GM23248 (cell line): Measurements from ENCODE around the gene BAZ2B. TPM values are rescaled to one million over a fixed set of nuclear protein-coding genes. Genes with fewer than 3 reads are reported as not detected.

Experiments
- DNase-seq: peaks from one replicate; pipeline ENCODE4 v3.0.0-alpha.2; 2015
- H2AFZ ChIP-seq: fragments of 200-600 bp; sonication (generic); 2 replicates; pipeline ENCODE4 v1.6.1; 2016; ENCODE audit warnings: antibody characterized with exemption
- H3F3A ChIP-seq: fragments of 200-600 bp; sonication (generic); 2 replicates; pipeline ENCODE4 v1.6.1; 2016; ENCODE audit warnings: mild to moderate bottlenecking, antibody characterized with exemption, mixed run types; ENCODE audit not compliant: insufficient read depth
- H3K27ac ChIP-seq: fragments of 200-600 bp; sonication (generic); 2 replicates; pipeline ENCODE4 v1.5.1; 2016; ENCODE audit warnings: mild to moderate bottlenecking
- H3K27me3 ChIP-seq: fragments of 200-600 bp; sonication (generic); replicated peaks from 2 replicates; pipeline ENCODE4 v1.6.1; 2016; ENCODE audit warnings: mild to moderate bottlenecking; ENCODE audit not compliant: insufficient read depth
- H3K36me3 ChIP-seq: fragments of 200-600 bp; sonication (generic); 2 replicates; pipeline ENCODE4 v1.6.1; 2016; ENCODE audit warnings: low read depth, mild to moderate bottlenecking
- H3K4me1 ChIP-seq: fragments of 200-600 bp; sonication (generic); 2 replicates; pipeline ENCODE4 v1.6.1; 2016; ENCODE audit warnings: mild to moderate bottlenecking; ENCODE audit not compliant: insufficient read depth
- H3K4me2 ChIP-seq: fragments of 200-600 bp; sonication (generic); one replicate; pipeline ENCODE4 v1.6.1; 2016; ENCODE audit warnings: mild to moderate bottlenecking; ENCODE audit not compliant: unreplicated experiment
- H3K4me3 ChIP-seq: fragments of 200-600 bp; sonication (generic); 2 replicates; pipeline ENCODE4 v1.5.1; 2016; ENCODE audit warnings: mild to moderate bottlenecking
- H3K79me2 ChIP-seq: fragments of 200-600 bp; sonication (generic); 2 replicates; pipeline ENCODE4 v1.6.1; 2016; ENCODE audit warnings: mild to moderate bottlenecking; ENCODE audit not compliant: insufficient read depth
- H3K9ac ChIP-seq: fragments of 200-600 bp; sonication (generic); 2 replicates; pipeline ENCODE4 v1.6.1; 2016; ENCODE audit warnings: mild to moderate bottlenecking
- H3K9me2 ChIP-seq: fragments of 200-600 bp; sonication (generic); 2 replicates; pipeline ENCODE4 v1.6.1; 2016; ENCODE audit warnings: mixed run types, mild to moderate bottlenecking, moderate library complexity; ENCODE audit not compliant: insufficient read depth
- H3K9me3 ChIP-seq: fragments of 200-600 bp; sonication (generic); one replicate; pipeline ENCODE4 v1.6.1; 2017; ENCODE audit warnings: low read depth
- H4K20me1 ChIP-seq: fragments of 200-600 bp; sonication (generic); 2 replicates; pipeline ENCODE4 v1.6.0; 2016; ENCODE audit not compliant: insufficient read depth
- EZH2 ChIP-seq: fragments of 200-600 bp; sonication (generic); IDR thresholded peaks from 2 replicates; pipeline ENCODE4 v1.6.1; 2018; ENCODE audit warnings: antibody characterized with exemption, mild to moderate bottlenecking; ENCODE audit not compliant: insufficient read depth, poor library complexity, severe bottlenecking
- EZH2phosphoT487 ChIP-seq: fragments of 200-600 bp; sonication (generic); IDR thresholded peaks from 2 replicates; pipeline ENCODE4 v1.6.1; 2018; ENCODE audit warnings: antibody characterized with exemption, moderate library complexity, mild to moderate bottlenecking, low read depth; ENCODE audit not compliant: insufficient read depth
- WGBS, 2 experiments: methylation state at CpG; one replicate each; pipeline ENCODE4 v1.1.6; 2015 to 2017; ENCODE audit warnings: low lambda C conversion rate in 2 of 2, low coverage in 1 of 2; ENCODE audit errors: missing lambda C conversion rate in 2 of 2; 5-methylcytosine and 5-hydroxymethylcytosine counted together
- in situ Hi-C: fragments of 300-500 bp; cut with MboI; formaldehyde crosslinking; loops from 2 replicates; pipeline ENCODE4 v1.15.0; 2020
- polyA plus RNA-seq: library from polyadenylated mRNA; unstranded; fragments of >200 nt; fragmentation: Nextera tagmentation; extraction: Ambion mirVana; gene quantifications from 2 replicates; pipeline ENCODE4 v1.2.1, GENCODE V29; 2016
- total RNA-seq: library from RNA; depleted of rRNA; stranded (reverse); fragments of >200 nt; shearing (Covaris generic); gene quantifications from 2 replicates; pipeline ENCODE4 v1.2.3, GENCODE V29; 2014

Gene BAZ2B
- total and polyA plus RNA-seq, 2 experiments from 2014 or later, result 17.0 to 20.5 TPM

GRCh38 chr2:159612255-159612901 is 4.0 kb downstream of the BAZ2B start:
- peak; percentile 22 for DNase-seq
- Histone ChIP-seq H3K79me2 (peaks cover 75% of the 10 kb centered on the region), H3K4me3 (peak overlapping the region; percentile 91), H3K27ac (no peak overlapping the region), H4K20me1 (no peaks in the 10 kb centered on the region), H3K27me3 (no peaks in the 10 kb centered on the region), H3K9me3 (no peaks in the 10 kb centered on the region), H3K36me3 (no peaks in the 10 kb centered on the region), H3F3A (peaks cover 22% of the 10 kb centered on the region), H3K4me2 (peak overlapping the region; percentile 87), H3K4me1 (peaks cover 29% of the 10 kb centered on the region), H3K9me2 (no peaks in the 10 kb centered on the region), H2AFZ (peak overlapping the region; percentile 45; the same call in 1 of the 2 replicates), H3K9ac (peak overlapping the region; percentile 94; the same call in 1 of the 2 replicates)
- in situ Hi-C loops, result no loop called here
- no peak for TF ChIP-seq EZH2
- TF ChIP-seq EZH2phosphoT487, result no peak
- 98 to 100% methylated on average over 1 of the region's 1 CpG for WGBS, 2 experiments

GRCh38 chr2:159609811-159610549 is 6.4 kb downstream of the BAZ2B start:
- no peak overlapping the region for H3K4me2 ChIP-seq

GRCh38 chr2:159608723-159609308 is 7.5 kb downstream of the BAZ2B start:
- TF ChIP-seq EZH2 (no peak), EZH2phosphoT487 (no peak)

More at GRCh38 chr2:159609811-159610549, 6.4 kb downstream of the BAZ2B start:
- TF ChIP-seq EZH2 (no peak), EZH2phosphoT487 (no peak)
- 88 to 94% methylated on average over 4 of the region's 4 CpGs for WGBS, 2 experiments
- Histone ChIP-seq H3K79me2 (peaks cover 96% of the 10 kb centered on the region), H2AFZ (no peak overlapping the region), H3K4me3 (no peak overlapping the region), H3F3A (peaks cover 16% of the 10 kb centered on the region), H4K20me1 (no peaks in the 10 kb centered on the region), H3K4me1 (peaks cover 25% of the 10 kb centered on the region), H3K9me3 (no peaks in the 10 kb centered on the region), H3K9me2 (no peaks in the 10 kb centered on the region), H3K27ac (no peak overlapping the region), H3K9ac (no peak overlapping the region), H3K36me3 (no peaks in the 10 kb centered on the region), H3K27me3 (no peaks in the 10 kb centered on the region)
- in situ Hi-C loops, result no loop called here
- DNase-seq, result no peak

GRCh38 chr2:159608108-159608507 is 8.2 kb downstream of the BAZ2B start:
- Histone ChIP-seq H3K4me1 (peaks cover 17% of the 10 kb centered on the region), H3K27ac (no peak overlapping the region), H2AFZ (no peak overlapping the region), H3F3A (no peaks in the 10 kb centered on the region), H3K4me3 (no peak overlapping the region), H3K27me3 (no peaks in the 10 kb centered on the region), H3K79me2 (peaks cover 94% of the 10 kb centered on the region), H3K9me3 (no peaks in the 10 kb centered on the region), H3K4me2 (no peak overlapping the region), H4K20me1 (no peaks in the 10 kb centered on the region), H3K36me3 (no peaks in the 10 kb centered on the region), H3K9me2 (no peaks in the 10 kb centered on the region), H3K9ac (no peak overlapping the region)
- TF ChIP-seq EZH2phosphoT487 (no peak), EZH2 (no peak)
- WGBS, 2 experiments, result 97 to 100% methylated on average over 6 of the region's 6 CpGs
- DNase-seq, result no peak
- in situ Hi-C loops, result no loop called here

More at GRCh38 chr2:159608723-159609308, 7.5 kb downstream of the BAZ2B start:
- 97 to 100% methylated on average over 1 of the region's 1 CpG for WGBS, 2 experiments
- Histone ChIP-seq H2AFZ (no peak overlapping the region), H3K4me3 (no peak overlapping the region), H3K4me2 (no peak overlapping the region), H3K9me2 (no peaks in the 10 kb centered on the region), H3K27ac (no peak overlapping the region), H3K4me1 (peaks cover 24% of the 10 kb centered on the region), H3K36me3 (no peaks in the 10 kb centered on the region), H4K20me1 (no peaks in the 10 kb centered on the region), H3K9me3 (no peaks in the 10 kb centered on the region), H3F3A (0 out of 2 replicates have a peak, but pooled peaks cover 4% of the 10 kb centered on the region), H3K9ac (no peak overlapping the region), H3K79me2 (peaks cover 95% of the 10 kb centered on the region), H3K27me3 (no peaks in the 10 kb centered on the region)
- in situ Hi-C loops, result no loop called here
- DNase-seq, result no peak
